Jurkat, Clone E6-1 (cell line): ENCODE data around the gene HOXC9.

Source experiments
- DNase-seq: peaks from one replicate; pipeline ENCODE4 v3.0.0-alpha.2; 2011; ENCODE audit warnings: low read depth, low spot score
- H3K4me3 ChIP-seq: 2 replicates; pipeline ENCODE4 v1.5.1; 2011; ENCODE audit warnings: mild to moderate bottlenecking, low read length, control low read depth, moderate library complexity

The HOXC9 gene

GRCh38 chr12:53974084-53975063 is 25.6 kb upstream of the HOXC9 start, which contains the start of gene HOTAIR:
HOTAIR (minus strand) TSS chr12:53974954.
- peak within 1 kb of the TSS; percentile 49 for H3K4me3 ChIP-seq

GRCh38 chr12:53975064-53975471 is 24.9 kb upstream of the HOXC9 start:
- DNase-seq = no peak
- peak overlapping the region; percentile 49 for H3K4me3 ChIP-seq

More at GRCh38 chr12:53974084-53975063, 25.6 kb upstream of the HOXC9 start, which contains the start of gene HOTAIR:
- DNase-seq = no peak

- no peak for DNase-seq
- peak overlapping the region; percentile 49 for H3K4me3 ChIP-seq
Measured at GRCh38 chr12:53975479-53976152, 24.3 kb upstream of the HOXC9 start.

GRCh38 chr12:53976172-53976822 is 23.7 kb upstream of the HOXC9 start:
- H3K4me3 ChIP-seq = no peak overlapping the region
- no peak for DNase-seq

GRCh38 chr12:53976823-53977595 is 23.0 kb upstream of the HOXC9 start:
- no peak overlapping the region for H3K4me3 ChIP-seq

GRCh38 chr12:53977596-53978445 is 22.1 kb upstream of the HOXC9 start:
- H3K4me3 ChIP-seq = no peak overlapping the region; the same call in 1 of the 2 replicates
- no peak for DNase-seq

More at GRCh38 chr12:53976823-53977595, 23.0 kb upstream of the HOXC9 start:
- DNase-seq = no peak

- H3K4me3 ChIP-seq = no peak overlapping the region
- no peak for DNase-seq
Measured at GRCh38 chr12:53978477-53979356, 21.2 kb upstream of the HOXC9 start.

- no peak for DNase-seq
- H3K4me3 ChIP-seq = no peak overlapping the region
Measured at GRCh38 chr12:53980104-53980801, 19.7 kb upstream of the HOXC9 start.

GRCh38 chr12:53980802-53981496 is 19.0 kb upstream of the HOXC9 start:
- H3K4me3 ChIP-seq = no peak overlapping the region
- DNase-seq = peak; percentile 69

- no peak for DNase-seq
- H3K4me3 ChIP-seq = no peak overlapping the region
Measured at GRCh38 chr12:53981634-53982565, 18.1 kb upstream of the HOXC9 start.

- DNase-seq = no peak
- H3K4me3 ChIP-seq = no peak overlapping the region
Measured at GRCh38 chr12:53982648-53983567, 17.1 kb upstream of the HOXC9 start.

GRCh38 chr12:53983568-53983949 is 16.4 kb upstream of the HOXC9 start:
- no peak overlapping the region for H3K4me3 ChIP-seq

GRCh38 chr12:53983950-53984572 is 15.9 kb upstream of the HOXC9 start:
- no peak for DNase-seq
- no peak overlapping the region for H3K4me3 ChIP-seq

More at GRCh38 chr12:53983568-53983949, 16.4 kb upstream of the HOXC9 start:
- no peak for DNase-seq
